H9 (cell line): Measurements from ENCODE around the gene NPC1L1. TPM values are rescaled to one million over a fixed set of nuclear protein-coding genes. Genes with fewer than 3 reads are reported as not detected.

Source experiments
- DNase-seq: peaks from one replicate; pipeline ENCODE4 v3.0.0-alpha.2; 2017
- H2AFZ ChIP-seq: one replicate; pipeline ENCODE4 v1.6.1; 2013; ENCODE audit warnings: mild to moderate bottlenecking, low read length, control low read depth, moderate library complexity
- H2AK5ac ChIP-seq: 2 replicates; pipeline ENCODE4 v1.6.1; 2013; ENCODE audit warnings: low read length, control low read depth, mixed read lengths; ENCODE audit not compliant: insufficient read length
- H2BK120ac ChIP-seq: one replicate; pipeline ENCODE4 v1.6.1; 2013; ENCODE audit warnings: low read depth, mild to moderate bottlenecking, low read length, control low read depth, inconsistent platforms; ENCODE audit not compliant: poor library complexity, severe bottlenecking
- H2BK12ac ChIP-seq: 2 replicates; pipeline ENCODE4 v1.6.1; 2013; ENCODE audit warnings: low read length, control low read depth, mixed read lengths, low read depth; ENCODE audit not compliant: insufficient read length
- H2BK15ac ChIP-seq: 2 replicates; pipeline ENCODE4 v1.6.1; 2013; ENCODE audit warnings: low read depth, low read length, control low read depth
- H2BK20ac ChIP-seq: one replicate; pipeline ENCODE4 v1.6.1; 2013; ENCODE audit warnings: low read depth, mild to moderate bottlenecking, low read length, control low read depth, inconsistent platforms; ENCODE audit not compliant: poor library complexity, severe bottlenecking
- H2BK5ac ChIP-seq: 2 replicates; pipeline ENCODE4 v1.6.1; 2013; ENCODE audit warnings: low read length, control low read depth, mixed read lengths; ENCODE audit not compliant: insufficient read length
- H3K14ac ChIP-seq: 2 replicates; pipeline ENCODE4 v1.6.1; 2013; ENCODE audit warnings: low read length, control low read depth; ENCODE audit not compliant: insufficient read depth
- H3K18ac ChIP-seq: 2 replicates; pipeline ENCODE4 v1.6.1; 2013; ENCODE audit warnings: low read depth, mild to moderate bottlenecking, mixed read lengths, low read length, control low read depth; ENCODE audit not compliant: insufficient read length
- H3K23ac ChIP-seq: 2 replicates; pipeline ENCODE4 v1.6.1; 2013; ENCODE audit warnings: low read length, control low read depth, mixed read lengths, low read depth; ENCODE audit not compliant: insufficient read length
- H3K23me2 ChIP-seq: 2 replicates; pipeline ENCODE4 v1.6.1; 2013; ENCODE audit warnings: low read depth, mild to moderate bottlenecking, mixed read lengths, low read length, control low read depth; ENCODE audit not compliant: insufficient read length, poor library complexity, severe bottlenecking
- H3K27ac ChIP-seq: 2 replicates; pipeline ENCODE4 v1.5.1; 2013; ENCODE audit warnings: low read length, control low read depth, mixed read lengths, low read depth; ENCODE audit not compliant: insufficient read length
- H3K27me3 ChIP-seq: 2 replicates; pipeline ENCODE4 v1.6.1; 2013; ENCODE audit warnings: low read length, control low read depth, inconsistent platforms; ENCODE audit not compliant: insufficient read depth
- H3K4ac ChIP-seq: 2 replicates; pipeline ENCODE4 v1.6.1; 2013; ENCODE audit warnings: low read depth, mild to moderate bottlenecking, control low read depth, inconsistent platforms, low read length, moderate library complexity
- H3K4me1 ChIP-seq: 2 replicates; pipeline ENCODE4 v1.6.1; 2013; ENCODE audit warnings: low read length, control low read depth, inconsistent platforms; ENCODE audit not compliant: insufficient read depth
- H3K4me2 ChIP-seq: 2 replicates; pipeline ENCODE4 v1.6.1; 2013; ENCODE audit warnings: low read length, control low read depth, mixed read lengths; ENCODE audit not compliant: insufficient read length, insufficient read depth
- H3K56ac ChIP-seq: 2 replicates; pipeline ENCODE4 v1.6.1; 2013; ENCODE audit warnings: low read depth, mild to moderate bottlenecking, mixed read lengths, low read length, control low read depth; ENCODE audit not compliant: insufficient read length
- H3K79me1 ChIP-seq: 2 replicates; pipeline ENCODE4 v1.6.1; 2013; ENCODE audit warnings: low read depth, mild to moderate bottlenecking, moderate library complexity, low read length, control low read depth, inconsistent platforms; ENCODE audit not compliant: insufficient read depth, poor library complexity, severe bottlenecking
- H3K79me2 ChIP-seq: 2 replicates; pipeline ENCODE4 v1.6.1; 2013; ENCODE audit warnings: low read length, control low read depth, inconsistent platforms; ENCODE audit not compliant: insufficient read depth
- H3K9ac ChIP-seq: 2 replicates; pipeline ENCODE4 v1.6.1; 2013; ENCODE audit warnings: low read length, control low read depth, mixed read lengths; ENCODE audit not compliant: insufficient read length; ENCODE audit errors: extremely low read depth
- H3K9me3 ChIP-seq: one replicate; pipeline ENCODE4 v1.6.1; 2013; ENCODE audit warnings: low read depth, low read length, inconsistent platforms; ENCODE audit not compliant: control insufficient read depth
- H3T11ph ChIP-seq: one replicate; pipeline ENCODE4 v1.6.1; 2013; ENCODE audit warnings: mild to moderate bottlenecking, low read length, control low read depth, inconsistent platforms
- H4K20me1 ChIP-seq: one replicate; pipeline ENCODE4 v1.6.1; 2013; ENCODE audit not compliant: control insufficient read depth, insufficient read length, insufficient read depth
- H4K5ac ChIP-seq: 2 replicates; pipeline ENCODE4 v1.6.1; 2013; ENCODE audit warnings: low read depth, mild to moderate bottlenecking, mixed read lengths, low read length, control low read depth; ENCODE audit not compliant: insufficient read length
- H4K8ac ChIP-seq: replicated peaks from 2 replicates; pipeline ENCODE4 v1.6.1; 2013; ENCODE audit warnings: low read length, control low read depth, mixed read lengths, low read depth; ENCODE audit not compliant: insufficient read length
- H4K91ac ChIP-seq: 2 replicates; pipeline ENCODE4 v1.6.1; 2013; ENCODE audit warnings: low read depth, mild to moderate bottlenecking, moderate library complexity, mixed read lengths, low read length, control low read depth; ENCODE audit not compliant: insufficient read length
- H3K27ac Mint-ChIP-seq, 3 experiments: 2 replicates in 2 of 3; 3 replicates in 1 of 3; pipeline ENCODE4 v1.8.0; 2020 to 2021; ENCODE audit warnings: mixed read lengths in 3 of 3, mild to moderate bottlenecking in 1 of 3, moderate library complexity in 1 of 3
- H3K27me3 Mint-ChIP-seq: 2 replicates; pipeline ENCODE4 v1.8.0; 2021; ENCODE audit warnings: low read depth, mild to moderate bottlenecking, moderate library complexity, mixed read lengths
- H3K36me3 Mint-ChIP-seq, 3 experiments: 2 replicates in 2 of 3; 3 replicates in 1 of 3; pipeline ENCODE4 v1.8.0; 2020 to 2021; ENCODE audit warnings: low read depth in 3 of 3, mixed read lengths in 3 of 3; ENCODE audit not compliant: insufficient read depth in 1 of 3
- H3K4me1 Mint-ChIP-seq, 2 experiments: 2 replicates each; pipeline ENCODE4 v1.8.0; 2020; ENCODE audit warnings: mixed read lengths in 2 of 2
- H3K4me3 Mint-ChIP-seq, 2 experiments: 2 replicates in 1 of 2; 3 replicates in 1 of 2; pipeline ENCODE4 v1.8.0; 2020 to 2021; ENCODE audit warnings: mild to moderate bottlenecking in 2 of 2, mixed read lengths in 2 of 2, moderate library complexity in 1 of 2
- H3K9me3 Mint-ChIP-seq, 2 experiments: 2 replicates in 1 of 2; 3 replicates in 1 of 2; pipeline ENCODE4 v1.8.0; 2020; ENCODE audit warnings: mild to moderate bottlenecking in 2 of 2, mixed read lengths in 2 of 2, moderate library complexity in 1 of 2
- CTCF ChIP-seq: fragments of 200-600 bp; sonication (generic); conservative IDR thresholded peaks from 3 replicates; pipeline ENCODE4 v1.8.0; 2021; ENCODE audit warnings: antibody characterized with exemption, mild to moderate bottlenecking
- WGBS: extraction: QIAGEN DNeasy Blood & Tissue Kit; methylation state at CpG from one replicate; pipeline ENCODE4 v1.1.7; 2013; ENCODE audit warnings: missing lambda C conversion rate, low lambda C conversion rate, mixed read lengths; ENCODE audit not compliant: insufficient read length; ENCODE audit errors: extremely low coverage; 5-methylcytosine and 5-hydroxymethylcytosine counted together
- total RNA-seq: library from RNA; stranded (reverse); gene quantifications from 2 replicates; pipeline ENCODE4 v1.2.1, GENCODE V29; 2021

The NPC1L1 gene
- total RNA-seq, 1 experiment from 2014 or later = 0.11 TPM

GRCh38 chr7:44465490-44465889 is 75.6 kb downstream of the NPC1L1 start:
- Histone ChIP-seq H3K27me3 (no peaks in the 10 kb centered on the region), H3K4me2 (no peak overlapping the region), H3K79me1 (peaks cover 12% of the 10 kb centered on the region), H3K79me2 (peaks cover 6% of the 10 kb centered on the region; the same call in 1 of the 2 replicates), H4K91ac (no peak overlapping the region), H3K27ac (no peak overlapping the region), H2BK15ac (no peak overlapping the region), H3K9ac (no peak overlapping the region), H2BK120ac (no peak overlapping the region), H2BK20ac (no peak overlapping the region), H3K4ac (no peak overlapping the region), H3K4me1 (no peaks in the 10 kb centered on the region), H3K18ac (no peak overlapping the region), H4K5ac (no peak overlapping the region), H3K23ac (no peak overlapping the region), H3K14ac (no peak overlapping the region), H3K9me3 (no peaks in the 10 kb centered on the region), H3T11ph (no peak overlapping the region), H2AK5ac (no peak overlapping the region), H4K8ac (no peak overlapping the region), H3K23me2 (no peaks in the 10 kb centered on the region), H3K56ac (no peak overlapping the region), H4K20me1 (no peaks in the 10 kb centered on the region), H2BK5ac (no peak overlapping the region), H2AFZ (no peak overlapping the region), H2BK12ac (no peak overlapping the region)
- WGBS = no CpG with 5 or more reads among the region's 5 CpGs
- Mint-ChIP-seq H3K36me3 (peaks cover 0 to 37% (median 24%) of the 10 kb centered on the region in 3 experiments; a peak in 6 of 7 replicates), H3K27ac (no peak overlapping the region), H3K4me1 (peaks cover 0 to 7% of the 10 kb centered on the region in 2 experiments; a peak in 2 of 4 replicates), H3K27me3 (no peaks in the 10 kb centered on the region), H3K9me3 (no peaks in the 10 kb centered on the region), H3K4me3 (no peak overlapping the region)
- TF ChIP-seq CTCF = no peak
- no peak for DNase-seq
